Measurements from ENCODE around the gene YEATS2.

DNA sequence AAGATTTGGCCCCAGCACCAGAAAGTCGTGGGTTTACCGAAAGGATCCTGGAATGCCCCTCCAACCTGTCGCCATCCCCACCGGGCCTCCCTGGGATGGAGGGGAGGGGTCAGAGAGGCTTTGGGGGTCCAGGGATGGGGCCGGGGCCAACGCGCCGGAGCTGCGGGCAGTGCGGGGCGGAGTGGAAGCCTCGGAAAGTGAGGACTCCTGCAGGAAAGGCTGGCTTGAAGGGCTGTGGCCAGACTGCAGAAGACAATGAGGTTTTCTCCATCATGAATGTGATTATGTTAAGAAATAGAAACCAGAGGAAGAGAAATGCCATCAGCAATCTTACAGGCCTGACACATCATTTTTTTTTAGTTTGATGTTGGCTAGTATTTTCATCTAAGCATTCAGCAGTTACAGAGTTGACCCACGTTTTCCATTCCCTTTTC, 738 bp downstream of the YEATS2 start:
- TF ChIP-seq, protein P1, sequence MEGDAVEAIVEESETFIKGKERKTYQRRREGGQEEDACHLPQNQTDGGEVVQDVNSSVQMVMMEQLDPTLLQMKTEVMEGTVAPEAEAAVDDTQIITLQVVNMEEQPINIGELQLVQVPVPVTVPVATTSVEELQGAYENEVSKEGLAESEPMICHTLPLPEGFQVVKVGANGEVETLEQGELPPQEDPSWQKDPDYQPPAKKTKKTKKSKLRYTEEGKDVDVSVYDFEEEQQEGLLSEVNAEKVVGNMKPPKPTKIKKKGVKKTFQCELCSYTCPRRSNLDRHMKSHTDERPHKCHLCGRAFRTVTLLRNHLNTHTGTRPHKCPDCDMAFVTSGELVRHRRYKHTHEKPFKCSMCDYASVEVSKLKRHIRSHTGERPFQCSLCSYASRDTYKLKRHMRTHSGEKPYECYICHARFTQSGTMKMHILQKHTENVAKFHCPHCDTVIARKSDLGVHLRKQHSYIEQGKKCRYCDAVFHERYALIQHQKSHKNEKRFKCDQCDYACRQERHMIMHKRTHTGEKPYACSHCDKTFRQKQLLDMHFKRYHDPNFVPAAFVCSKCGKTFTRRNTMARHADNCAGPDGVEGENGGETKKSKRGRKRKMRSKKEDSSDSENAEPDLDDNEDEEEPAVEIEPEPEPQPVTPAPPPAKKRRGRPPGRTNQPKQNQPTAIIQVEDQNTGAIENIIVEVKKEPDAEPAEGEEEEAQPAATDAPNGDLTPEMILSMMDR (IDR thresholded peaks at IDR 0.05): no peak
- no peak for TF ChIP-seq POLR2A (IDR thresholded peaks at IDR 0.05)

Measured in right lobe of liver (tissue), 4 donors.